Measurements from ENCODE around the gene TP53INP2.
A peak's percentile ranks its signal among the peaks of the same experiment; 100 is the strongest.

The TP53INP2 gene

GRCh38 chr20:34680586-34681175 is 23.5 kb upstream of the TP53INP2 start:
- no peak overlapping the region for H3K27ac ChIP-seq (ENCODE audit: low read depth, low read length, severe bottlenecking)
- H3K4me3 ChIP-seq (ENCODE audit: extremely low read depth, insufficient read depth, low read length, poor library complexity, severe bottlenecking): no peak overlapping the region
- H3K4me1 ChIP-seq (ENCODE audit: control insufficient read depth, insufficient read depth, low read length, poor library complexity, severe bottlenecking): peaks cover 3% of the 10 kb centered on the region
- H3K9me3 ChIP-seq (ENCODE audit: control insufficient read depth, low read length): no peaks in the 10 kb centered on the region
- H3K36me3 ChIP-seq (ENCODE audit: control insufficient read depth, insufficient read depth, low read length): no peaks in the 10 kb centered on the region

GRCh38 chr20:34683667-34684066 is 20.5 kb upstream of the TP53INP2 start:
- no peaks in the 10 kb centered on the region for H3K4me1 ChIP-seq (ENCODE audit: control insufficient read depth, insufficient read depth, low read length, poor library complexity, severe bottlenecking)
- H3K27ac ChIP-seq (ENCODE audit: low read depth, low read length, severe bottlenecking): no peak overlapping the region
- no peak overlapping the region for H3K4me3 ChIP-seq (ENCODE audit: extremely low read depth, insufficient read depth, low read length, poor library complexity, severe bottlenecking)
- H3K36me3 ChIP-seq (ENCODE audit: control insufficient read depth, insufficient read depth, low read length): no peaks in the 10 kb centered on the region
- H3K9me3 ChIP-seq (ENCODE audit: control insufficient read depth, low read length): no peaks in the 10 kb centered on the region
- WGBS, 2 experiments (ENCODE audit: insufficient coverage in 2 of 2): no CpG with 5 or more reads among the region's 3 CpGs

- no peaks in the 10 kb centered on the region for H3K9me3 ChIP-seq (ENCODE audit: control insufficient read depth, low read length)
- H3K27ac ChIP-seq (ENCODE audit: low read depth, low read length, severe bottlenecking): no peak overlapping the region
- H3K4me1 ChIP-seq (ENCODE audit: control insufficient read depth, insufficient read depth, low read length, poor library complexity, severe bottlenecking): no peaks in the 10 kb centered on the region
- H3K36me3 ChIP-seq (ENCODE audit: control insufficient read depth, insufficient read depth, low read length): no peaks in the 10 kb centered on the region
- H3K4me3 ChIP-seq (ENCODE audit: extremely low read depth, insufficient read depth, low read length, poor library complexity, severe bottlenecking): no peak overlapping the region
- 88% methylated on average over 1 of the region's 2 CpGs; no CpG with 5 or more reads in 1 of the 2 experiments for WGBS, 2 experiments (ENCODE audit: insufficient coverage in 2 of 2)
Measured at GRCh38 chr20:34689486-34689885, 14.7 kb upstream of the TP53INP2 start.

GRCh38 chr20:34691838-34692237 is 12.3 kb upstream of the TP53INP2 start:
- Histone ChIP-seq H3K4me1 (ENCODE audit: control insufficient read depth, insufficient read depth, low read length, poor library complexity, severe bottlenecking) (no peaks in the 10 kb centered on the region), H3K4me3 (ENCODE audit: extremely low read depth, insufficient read depth, low read length, poor library complexity, severe bottlenecking) (no peak overlapping the region), H3K9me3 (ENCODE audit: control insufficient read depth, low read length) (no peaks in the 10 kb centered on the region), H3K27ac (ENCODE audit: low read depth, low read length, severe bottlenecking) (no peak overlapping the region), H3K36me3 (ENCODE audit: control insufficient read depth, insufficient read depth, low read length) (no peaks in the 10 kb centered on the region)
- WGBS, 2 experiments (ENCODE audit: insufficient coverage in 2 of 2): 82 to 100% methylated on average over 2 of the region's 3 CpGs

GRCh38 chr20:34693414-34693813 is 10.7 kb upstream of the TP53INP2 start:
- Histone ChIP-seq H3K9me3 (ENCODE audit: control insufficient read depth, low read length) (no peaks in the 10 kb centered on the region), H3K27ac (ENCODE audit: low read depth, low read length, severe bottlenecking) (no peak overlapping the region), H3K4me1 (ENCODE audit: control insufficient read depth, insufficient read depth, low read length, poor library complexity, severe bottlenecking) (no peaks in the 10 kb centered on the region), H3K36me3 (ENCODE audit: control insufficient read depth, insufficient read depth, low read length) (no peaks in the 10 kb centered on the region), H3K4me3 (ENCODE audit: extremely low read depth, insufficient read depth, low read length, poor library complexity, severe bottlenecking) (no peak overlapping the region)
- 77 to 81% methylated on average over 3 to 4 of the region's 4 CpGs for WGBS, 2 experiments (ENCODE audit: insufficient coverage in 2 of 2)

- Histone ChIP-seq H3K27ac (ENCODE audit: low read depth, low read length, severe bottlenecking) (no peak overlapping the region), H3K4me1 (ENCODE audit: control insufficient read depth, insufficient read depth, low read length, poor library complexity, severe bottlenecking) (peaks cover 16% of the 10 kb centered on the region), H3K36me3 (ENCODE audit: control insufficient read depth, insufficient read depth, low read length) (no peaks in the 10 kb centered on the region), H3K4me3 (ENCODE audit: extremely low read depth, insufficient read depth, low read length, poor library complexity, severe bottlenecking) (no peak overlapping the region), H3K9me3 (ENCODE audit: control insufficient read depth, low read length) (no peaks in the 10 kb centered on the region)
- 88 to 92% methylated on average over 4 of the region's 6 CpGs for WGBS, 2 experiments (ENCODE audit: insufficient coverage in 2 of 2)
Measured at GRCh38 chr20:34701405-34702085, 2.6 kb upstream of the TP53INP2 start.

GRCh38 chr20:34703061-34703423 is 1.1 kb upstream of the TP53INP2 start:
- Histone ChIP-seq H3K4me1 (ENCODE audit: control insufficient read depth, insufficient read depth, low read length, poor library complexity, severe bottlenecking) (peaks cover 19% of the 10 kb centered on the region), H3K4me3 (ENCODE audit: extremely low read depth, insufficient read depth, low read length, poor library complexity, severe bottlenecking) (peak overlapping the region; percentile 69), H3K9me3 (ENCODE audit: control insufficient read depth, low read length) (no peaks in the 10 kb centered on the region), H3K36me3 (ENCODE audit: control insufficient read depth, insufficient read depth, low read length) (no peaks in the 10 kb centered on the region), H3K27ac (ENCODE audit: low read depth, low read length, severe bottlenecking) (no peak overlapping the region)
- 50 to 67% methylated on average over 1 to 2 of the region's 3 CpGs for WGBS, 2 experiments (ENCODE audit: insufficient coverage in 2 of 2)

- 0 to 7% methylated on average over 10 to 12 of the region's 38 CpGs for WGBS, 2 experiments (ENCODE audit: insufficient coverage in 2 of 2)
- H3K36me3 ChIP-seq (ENCODE audit: control insufficient read depth, insufficient read depth, low read length): no peaks in the 10 kb centered on the region
- peaks cover 23% of the 10 kb centered on the region for H3K4me1 ChIP-seq (ENCODE audit: control insufficient read depth, insufficient read depth, low read length, poor library complexity, severe bottlenecking)
- no peaks in the 10 kb centered on the region for H3K9me3 ChIP-seq (ENCODE audit: control insufficient read depth, low read length)
- H3K27ac ChIP-seq (ENCODE audit: low read depth, low read length, severe bottlenecking): peak overlapping the region; percentile 100
- peak overlapping the region; percentile 69 for H3K4me3 ChIP-seq (ENCODE audit: extremely low read depth, insufficient read depth, low read length, poor library complexity, severe bottlenecking)
Measured at GRCh38 chr20:34703424-34704176, 544 bp upstream of the TP53INP2 start.

GRCh38 chr20:34705008-34705396 is 858 bp downstream of the TP53INP2 start:
- Histone ChIP-seq H3K4me1 (ENCODE audit: control insufficient read depth, insufficient read depth, low read length, poor library complexity, severe bottlenecking) (peaks cover 23% of the 10 kb centered on the region), H3K27ac (ENCODE audit: low read depth, low read length, severe bottlenecking) (peak overlapping the region; percentile 100)
- WGBS, 2 experiments (ENCODE audit: insufficient coverage in 2 of 2): 66 to 80% methylated on average over 3 to 4 of the region's 5 CpGs

GRCh38 chr20:34705397-34706301 is 1.5 kb downstream of the TP53INP2 start:
- peak overlapping the region; percentile 100 for H3K27ac ChIP-seq (ENCODE audit: low read depth, low read length, severe bottlenecking)
- 83 to 94% methylated on average over 2 to 3 of the region's 6 CpGs for WGBS, 2 experiments (ENCODE audit: insufficient coverage in 2 of 2)
- peak overlapping the region; percentile 69 for H3K4me3 ChIP-seq (ENCODE audit: extremely low read depth, insufficient read depth, low read length, poor library complexity, severe bottlenecking)
- H3K9me3 ChIP-seq (ENCODE audit: control insufficient read depth, low read length): no peaks in the 10 kb centered on the region
- H3K4me1 ChIP-seq (ENCODE audit: control insufficient read depth, insufficient read depth, low read length, poor library complexity, severe bottlenecking): peaks cover 27% of the 10 kb centered on the region
- H3K36me3 ChIP-seq (ENCODE audit: control insufficient read depth, insufficient read depth, low read length): peaks cover 3% of the 10 kb centered on the region

More at GRCh38 chr20:34705008-34705396, 858 bp downstream of the TP53INP2 start:
- H3K4me3 ChIP-seq (ENCODE audit: extremely low read depth, insufficient read depth, low read length, poor library complexity, severe bottlenecking): peak overlapping the region; percentile 69
- H3K9me3 ChIP-seq (ENCODE audit: control insufficient read depth, low read length): no peaks in the 10 kb centered on the region
- no peaks in the 10 kb centered on the region for H3K36me3 ChIP-seq (ENCODE audit: control insufficient read depth, insufficient read depth, low read length)

All from mesodermal cell (in vitro differentiated cells).